GM23248 (cell line): Measurements from ENCODE around the gene NCOA3. TPM values are rescaled to one million over a fixed set of nuclear protein-coding genes. Genes with fewer than 3 reads are reported as not detected.

Experiments used
- DNase-seq: peaks from one replicate; pipeline ENCODE4 v3.0.0-alpha.2; 2015
- H2AFZ ChIP-seq: fragments of 200-600 bp; sonication (generic); 2 replicates; pipeline ENCODE4 v1.6.1; 2016; ENCODE audit warnings: antibody characterized with exemption
- H3F3A ChIP-seq: fragments of 200-600 bp; sonication (generic); 2 replicates; pipeline ENCODE4 v1.6.1; 2016; ENCODE audit warnings: mild to moderate bottlenecking, antibody characterized with exemption, mixed run types; ENCODE audit not compliant: insufficient read depth
- H3K27ac ChIP-seq: fragments of 200-600 bp; sonication (generic); 2 replicates; pipeline ENCODE4 v1.5.1; 2016; ENCODE audit warnings: mild to moderate bottlenecking
- H3K27me3 ChIP-seq: fragments of 200-600 bp; sonication (generic); replicated peaks from 2 replicates; pipeline ENCODE4 v1.6.1; 2016; ENCODE audit warnings: mild to moderate bottlenecking; ENCODE audit not compliant: insufficient read depth
- H3K36me3 ChIP-seq: fragments of 200-600 bp; sonication (generic); 2 replicates; pipeline ENCODE4 v1.6.1; 2016; ENCODE audit warnings: low read depth, mild to moderate bottlenecking
- H3K4me1 ChIP-seq: fragments of 200-600 bp; sonication (generic); 2 replicates; pipeline ENCODE4 v1.6.1; 2016; ENCODE audit warnings: mild to moderate bottlenecking; ENCODE audit not compliant: insufficient read depth
- H3K4me2 ChIP-seq: fragments of 200-600 bp; sonication (generic); one replicate; pipeline ENCODE4 v1.6.1; 2016; ENCODE audit warnings: mild to moderate bottlenecking; ENCODE audit not compliant: unreplicated experiment
- H3K4me3 ChIP-seq: fragments of 200-600 bp; sonication (generic); 2 replicates; pipeline ENCODE4 v1.5.1; 2016; ENCODE audit warnings: mild to moderate bottlenecking
- H3K79me2 ChIP-seq: fragments of 200-600 bp; sonication (generic); 2 replicates; pipeline ENCODE4 v1.6.1; 2016; ENCODE audit warnings: mild to moderate bottlenecking; ENCODE audit not compliant: insufficient read depth
- H3K9ac ChIP-seq: fragments of 200-600 bp; sonication (generic); 2 replicates; pipeline ENCODE4 v1.6.1; 2016; ENCODE audit warnings: mild to moderate bottlenecking
- H3K9me2 ChIP-seq: fragments of 200-600 bp; sonication (generic); 2 replicates; pipeline ENCODE4 v1.6.1; 2016; ENCODE audit warnings: mixed run types, mild to moderate bottlenecking, moderate library complexity; ENCODE audit not compliant: insufficient read depth
- H3K9me3 ChIP-seq: fragments of 200-600 bp; sonication (generic); one replicate; pipeline ENCODE4 v1.6.1; 2017; ENCODE audit warnings: low read depth
- H4K20me1 ChIP-seq: fragments of 200-600 bp; sonication (generic); 2 replicates; pipeline ENCODE4 v1.6.0; 2016; ENCODE audit not compliant: insufficient read depth
- EZH2 ChIP-seq: fragments of 200-600 bp; sonication (generic); IDR thresholded peaks from 2 replicates; pipeline ENCODE4 v1.6.1; 2018; ENCODE audit warnings: antibody characterized with exemption, mild to moderate bottlenecking; ENCODE audit not compliant: insufficient read depth, poor library complexity, severe bottlenecking
- EZH2phosphoT487 ChIP-seq: fragments of 200-600 bp; sonication (generic); IDR thresholded peaks from 2 replicates; pipeline ENCODE4 v1.6.1; 2018; ENCODE audit warnings: antibody characterized with exemption, moderate library complexity, mild to moderate bottlenecking, low read depth; ENCODE audit not compliant: insufficient read depth
- WGBS, 2 experiments: methylation state at CpG; one replicate each; pipeline ENCODE4 v1.1.6; 2015 to 2017; ENCODE audit warnings: low lambda C conversion rate in 2 of 2, low coverage in 1 of 2; ENCODE audit errors: missing lambda C conversion rate in 2 of 2; 5-methylcytosine and 5-hydroxymethylcytosine counted together
- in situ Hi-C: fragments of 300-500 bp; cut with MboI; formaldehyde crosslinking; loops from 2 replicates; pipeline ENCODE4 v1.15.0; 2020
- polyA plus RNA-seq: library from polyadenylated mRNA; unstranded; fragments of >200 nt; fragmentation: Nextera tagmentation; extraction: Ambion mirVana; gene quantifications from 2 replicates; pipeline ENCODE4 v1.2.1, GENCODE V29; 2016
- total RNA-seq: library from RNA; depleted of rRNA; stranded (reverse); fragments of >200 nt; shearing (Covaris generic); gene quantifications from 2 replicates; pipeline ENCODE4 v1.2.3, GENCODE V29; 2014

The NCOA3 gene
- total and polyA plus RNA-seq, 2 experiments from 2014 or later, result 19.5 to 36.6 TPM

DNA sequence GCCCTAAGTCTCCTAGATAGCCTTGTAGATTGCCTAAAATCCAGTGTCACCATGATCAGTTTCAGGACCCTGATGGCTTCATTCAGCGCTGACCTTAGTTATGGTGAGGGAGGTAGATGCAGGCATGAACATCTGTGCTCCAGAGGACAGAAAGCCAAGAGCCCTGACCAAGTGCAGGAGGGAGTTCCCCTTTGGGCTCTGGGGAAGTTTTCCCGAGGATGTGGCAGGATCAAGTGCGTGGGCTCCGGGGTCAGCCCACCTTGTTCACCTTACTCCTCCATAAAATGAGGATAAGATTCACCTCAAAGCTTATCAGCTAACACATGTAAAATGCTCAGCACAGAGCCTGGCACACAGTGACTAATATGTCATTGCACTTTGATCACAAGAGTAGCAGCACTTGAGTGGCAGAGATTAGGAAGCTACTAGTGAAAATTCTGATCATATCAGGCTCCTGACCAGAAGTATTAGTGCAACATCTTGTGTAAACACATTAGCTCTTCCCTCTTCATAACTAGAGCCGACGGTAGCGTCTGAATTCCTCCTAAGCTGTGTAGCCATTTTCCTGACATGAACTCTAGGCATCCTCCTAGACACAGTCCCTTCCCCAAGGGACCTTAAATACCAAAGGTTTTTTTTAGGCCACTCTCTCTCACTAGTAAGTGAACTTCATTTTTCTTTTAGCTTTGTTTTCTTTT, 158.4 kb downstream of the NCOA3 start:
- H3K27ac ChIP-seq, result no peak overlapping the region
- no peak overlapping the region for H3K9ac ChIP-seq
- no peaks in the 10 kb centered on the region for H3K79me2 ChIP-seq
- peaks cover 18% of the 10 kb centered on the region for H3K36me3 ChIP-seq
- in situ Hi-C loops, result loop anchor here (10.0 to 25.0 kb wide), 2 partner anchors 635 to 1252 kb away; partner anchors contain the start of gene ARFGEF2
- H3K9me3 ChIP-seq, result no peaks in the 10 kb centered on the region
- H3K4me1 ChIP-seq, result no peaks in the 10 kb centered on the region
- TF ChIP-seq EZH2, result no peak
- no peak for TF ChIP-seq EZH2phosphoT487
- H2AFZ ChIP-seq, result no peak overlapping the region
- no peaks in the 10 kb centered on the region for H4K20me1 ChIP-seq
- H3K9me2 ChIP-seq, result no peaks in the 10 kb centered on the region
- H3F3A ChIP-seq, result no peaks in the 10 kb centered on the region
- H3K4me2 ChIP-seq, result no peak overlapping the region
- no peaks in the 10 kb centered on the region for H3K27me3 ChIP-seq
- DNase-seq, result no peak
- H3K4me3 ChIP-seq, result no peak overlapping the region
- WGBS, 2 experiments, result 85 to 89% methylated on average over 7 of the region's 7 CpGs

DNA sequence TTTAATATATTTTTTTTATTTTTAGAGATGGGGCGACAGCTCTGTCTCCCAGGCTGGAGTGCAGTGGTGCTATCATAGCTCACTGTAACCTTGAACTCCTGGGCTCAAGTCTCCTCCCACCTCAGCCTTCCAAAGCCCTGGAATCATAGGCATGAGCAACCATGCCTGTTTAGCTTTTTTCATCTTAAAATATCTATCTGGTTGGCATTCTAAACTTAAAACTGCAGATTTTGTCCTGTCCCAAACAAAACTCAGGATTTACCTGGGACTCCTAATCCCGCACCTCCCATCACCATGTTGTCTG, 158.9 kb downstream of the NCOA3 start:
- Histone ChIP-seq H3K4me2 (no peak overlapping the region), H3F3A (no peaks in the 10 kb centered on the region), H3K9me3 (no peaks in the 10 kb centered on the region), H3K9me2 (no peaks in the 10 kb centered on the region), H3K4me3 (no peak overlapping the region), H3K27ac (no peak overlapping the region), H3K9ac (no peak overlapping the region), H2AFZ (no peak overlapping the region), H3K27me3 (no peaks in the 10 kb centered on the region), H3K79me2 (no peaks in the 10 kb centered on the region), H4K20me1 (no peaks in the 10 kb centered on the region), H3K4me1 (no peaks in the 10 kb centered on the region), H3K36me3 (peaks cover 14% of the 10 kb centered on the region)
- 95 to 100% methylated on average over 2 of the region's 2 CpGs for WGBS, 2 experiments
- no peak for DNase-seq
- TF ChIP-seq EZH2, result no peak
- no peak for TF ChIP-seq EZH2phosphoT487
- in situ Hi-C loops, result loop anchor here (10.0 to 25.0 kb wide), 2 partner anchors 634 to 1252 kb away; partner anchors contain the start of gene ARFGEF2

DNA sequence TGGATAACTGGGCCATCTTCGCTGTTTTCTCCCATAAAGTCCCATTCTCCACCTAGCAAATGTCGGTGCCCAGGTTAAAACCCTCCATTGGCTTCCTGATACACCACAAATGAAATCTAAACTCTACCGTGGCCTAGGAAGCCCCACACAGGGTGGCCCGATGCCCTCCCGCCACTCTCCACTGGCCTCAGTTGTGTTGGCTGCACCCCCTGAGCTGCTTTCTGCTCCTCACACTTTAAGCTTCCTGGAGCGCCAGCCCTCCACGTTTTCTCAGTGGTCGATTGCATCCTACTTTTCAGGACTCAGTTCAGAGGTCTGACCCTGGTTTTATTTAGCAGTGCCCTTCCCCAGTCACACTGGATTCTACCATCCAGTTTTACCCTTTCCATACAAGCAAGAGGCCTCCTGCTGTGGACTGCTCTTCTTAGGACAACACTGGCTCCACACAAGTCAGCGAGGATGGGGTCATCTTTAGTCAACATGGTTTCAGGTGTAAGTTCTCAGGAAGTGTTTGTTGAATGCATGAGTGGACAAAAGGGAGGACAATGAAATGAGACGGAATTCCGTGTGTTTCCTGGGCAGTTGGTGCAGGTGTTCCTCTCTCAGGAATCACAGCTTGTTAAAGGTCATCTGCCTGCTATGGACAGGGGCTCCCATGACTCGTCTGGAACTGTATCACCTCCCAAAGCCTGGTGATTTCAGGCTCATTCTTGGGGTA, 159.5 kb downstream of the NCOA3 start:
- Histone ChIP-seq H3F3A (no peaks in the 10 kb centered on the region), H4K20me1 (no peaks in the 10 kb centered on the region), H2AFZ (no peak overlapping the region), H3K36me3 (peaks cover 13% of the 10 kb centered on the region), H3K9ac (no peak overlapping the region), H3K4me2 (no peak overlapping the region), H3K9me3 (no peaks in the 10 kb centered on the region), H3K79me2 (no peaks in the 10 kb centered on the region), H3K27me3 (no peaks in the 10 kb centered on the region), H3K9me2 (no peaks in the 10 kb centered on the region), H3K27ac (no peak overlapping the region), H3K4me1 (no peaks in the 10 kb centered on the region), H3K4me3 (no peak overlapping the region)
- 83 to 87% methylated on average over 12 of the region's 12 CpGs for WGBS, 2 experiments
- no peak for DNase-seq
- TF ChIP-seq EZH2phosphoT487, result no peak
- no peak for TF ChIP-seq EZH2
- in situ Hi-C loops, result loop anchor here (10.0 to 25.0 kb wide), 2 partner anchors 634 to 1251 kb away; partner anchors contain the start of gene ARFGEF2

DNA sequence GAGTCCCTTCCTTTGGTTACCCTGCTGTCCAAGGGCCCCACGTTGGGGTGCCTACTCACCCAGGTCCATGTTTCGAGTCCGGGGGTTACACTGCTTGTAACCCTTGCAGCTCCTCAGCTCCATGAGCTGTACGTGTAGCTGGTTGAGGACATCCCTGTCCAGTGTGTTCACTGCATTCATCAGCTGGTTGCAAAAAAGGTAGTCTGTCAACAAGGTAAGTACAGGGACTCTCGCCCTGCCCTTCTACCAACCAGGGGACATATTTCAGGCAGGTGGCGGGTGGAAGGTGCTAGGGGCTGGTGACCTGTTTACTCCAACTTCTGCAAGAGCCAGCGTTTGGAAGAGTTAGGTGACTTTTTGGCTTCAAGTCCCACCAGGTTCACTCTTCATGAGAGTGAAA, 160.0 kb downstream of the NCOA3 start:
- Histone ChIP-seq H3K36me3 (peaks cover 7% of the 10 kb centered on the region; the same call in 1 of the 2 replicates), H3K27me3 (no peaks in the 10 kb centered on the region), H3K4me2 (no peak overlapping the region), H3K4me1 (no peaks in the 10 kb centered on the region), H3F3A (no peaks in the 10 kb centered on the region), H3K9ac (no peak overlapping the region), H3K4me3 (no peak overlapping the region), H2AFZ (no peak overlapping the region), H3K9me3 (no peaks in the 10 kb centered on the region), H3K79me2 (no peaks in the 10 kb centered on the region), H3K27ac (no peak overlapping the region), H4K20me1 (no peaks in the 10 kb centered on the region), H3K9me2 (no peaks in the 10 kb centered on the region)
- DNase-seq, result no peak
- TF ChIP-seq EZH2 (no peak), EZH2phosphoT487 (no peak)
- in situ Hi-C loops, result loop anchor here (10.0 to 25.0 kb wide), 2 partner anchors 633 to 1251 kb away; partner anchors contain the start of gene ARFGEF2
- WGBS, 2 experiments, result 85 to 89% methylated on average over 7 of the region's 7 CpGs
